HG03342 (cell line): ENCODE data around the gene SNCB.

Experiments used
- ATAC-seq: cut with Tn5 transposase; IDR thresholded peaks from one replicate; pipeline ENCODE4 v1.9.1; 2021; ENCODE audit warnings: mild to moderate bottlenecking, moderate library complexity; ENCODE audit not compliant: unreplicated experiment

The SNCB gene

GRCh38 chr5:176661676-176662075 is 31.3 kb upstream of the SNCB start:
- no peak for ATAC-seq

GRCh38 chr5:176660860-176661641 is 30.7 kb upstream of the SNCB start:
- peak; percentile 72 for ATAC-seq

GRCh38 chr5:176660530-176660859 is 30.2 kb upstream of the SNCB start:
- ATAC-seq = peak; percentile 26

GRCh38 chr5:176659860-176660461 is 29.6 kb upstream of the SNCB start:
- ATAC-seq = no peak

GRCh38 chr5:176659512-176659839 is 29.1 kb upstream of the SNCB start:
- no peak for ATAC-seq

- peak; percentile 43 for ATAC-seq
Measured at GRCh38 chr5:176658817-176659511, 28.6 kb upstream of the SNCB start.

GRCh38 chr5:176658007-176658599 is 27.8 kb upstream of the SNCB start:
- no peak for ATAC-seq

GRCh38 chr5:176656467-176656990 is 26.2 kb upstream of the SNCB start:
- no peak for ATAC-seq

GRCh38 chr5:176654856-176655255 is 24.5 kb upstream of the SNCB start:
- no peak for ATAC-seq

- no peak for ATAC-seq
Measured at GRCh38 chr5:176653401-176654385, 23.4 kb upstream of the SNCB start.

GRCh38 chr5:176652136-176652535 is 21.8 kb upstream of the SNCB start:
- ATAC-seq = no peak

GRCh38 chr5:176651472-176651980 is 21.2 kb upstream of the SNCB start:
- no peak for ATAC-seq

GRCh38 chr5:176650354-176650884 is 20.1 kb upstream of the SNCB start:
- ATAC-seq = no peak

- no peak for ATAC-seq
Measured at GRCh38 chr5:176648474-176649194, 18.3 kb upstream of the SNCB start.

GRCh38 chr5:176647843-176648473 is 17.6 kb upstream of the SNCB start:
- ATAC-seq = no peak

- peak; percentile 95 for ATAC-seq
Measured at GRCh38 chr5:176647030-176647842, 16.9 kb upstream of the SNCB start, which contains the start of gene TSPAN17. Gene TSPAN17 (plus strand): TSS chr5:176647484. CDS start chr5:176647616, 132 bp downstream.

GRCh38 chr5:176646707-176647029 is 16.3 kb upstream of the SNCB start:
- ATAC-seq = no peak
